Body of pancreas (tissue), 4 donors: Measurements from ENCODE around the gene ATP8A2. TPM values are rescaled to one million over a fixed set of nuclear protein-coding genes. Genes with fewer than 3 reads are reported as not detected.
"Not testable (repeated sequence)": the region's sequence is repeated elsewhere in the genome, so short reads cannot be mapped to it uniquely, and the experiment has no call there.

Source experiments
- ATAC-seq: fragments of 150-250 bp; one replicate; pipeline ENCODE4 v1.9.1; 2016
- DNase-seq, 4 donors: peaks; one replicate each; pipeline ENCODE4 v3.0.0-alpha.2; 2019
- H3K27ac ChIP-seq, 4 donors: fragments of 200-600 bp; sonication (generic); 1 replicate in 3 of 4; 2 replicates in 1 of 4; pipeline versions ENCODE4 v1.5.1 to v1.6.1; 2016 to 2019; ENCODE audit warnings: mild to moderate bottlenecking in 1 of 4, mixed read lengths in 1 of 4, moderate library complexity in 1 of 4
- H3K27me3 ChIP-seq, 2 donors: fragments of 200-600 bp; sonication (generic); one replicate each; pipeline ENCODE4 v1.6.0; 2016; ENCODE audit warnings: mild to moderate bottlenecking in 1 of 2
- H3K36me3 ChIP-seq, 2 donors: fragments of 200-600 bp; sonication (generic); replicated peaks in 1 of 2; 2 replicates each; pipeline ENCODE4 v1.5.1; 2016; ENCODE audit warnings: low read depth in 2 of 2; ENCODE audit not compliant: insufficient read depth in 1 of 2
- H3K4me1 ChIP-seq: fragments of 200-600 bp; sonication (generic); one replicate; pipeline ENCODE4 v1.6.0; 2016
- H3K4me3 ChIP-seq, 2 donors: fragments of 200-600 bp; sonication (generic); 1 replicate in 1 of 2; 2 replicates in 1 of 2; pipeline ENCODE4 v1.5.1; 2016 to 2019
- H3K9me3 ChIP-seq, 3 donors: fragments of 200-600 bp; sonication (generic); 1 replicate in 2 of 3; 2 replicates in 1 of 3; pipeline ENCODE4 v1.5.1; 2016
- POLR2A ChIP-seq, 3 donors: fragments of 450-650 bp; IDR thresholded peaks; one replicate each; pipeline ENCODE4 v1.6.1; 2016; ENCODE audit warnings: antibody characterized with exemption in 3 of 3, mild to moderate bottlenecking in 2 of 3
- WGBS, 2 donors: methylation state at CpG; one replicate each; pipeline ENCODE4 v1.1.5; 2017; 5-methylcytosine and 5-hydroxymethylcytosine counted together
- intact Hi-C: fragments of 100-400 bp; cut with DNase I; formaldehyde crosslinking; loops from one replicate; pipeline ENCODE4 v1.15.1; 2023
- total RNA-seq, 2 donors: library from RNA; depleted of rRNA; stranded (reverse); fragments of >200 nt; gene quantifications; one replicate each; pipeline ENCODE4 v1.1.0, GENCODE V29; 2016
- TF ChIP-seq, protein P1 (sequence below), 7 experiments: fragments of 450-650 bp in 4 of 7; fragments of 200-600 bp in 3 of 7; sonication (generic) in 3 of 7; IDR thresholded peaks; one replicate each; pipeline ENCODE4 v1.5.1; 2016 to 2019; ENCODE audit warnings: antibody characterized with exemption in 7 of 7

The ATP8A2 gene
- total RNA-seq, 2 donors from 2014 or later: under 0.01 TPM; not detected in 1

DNA sequence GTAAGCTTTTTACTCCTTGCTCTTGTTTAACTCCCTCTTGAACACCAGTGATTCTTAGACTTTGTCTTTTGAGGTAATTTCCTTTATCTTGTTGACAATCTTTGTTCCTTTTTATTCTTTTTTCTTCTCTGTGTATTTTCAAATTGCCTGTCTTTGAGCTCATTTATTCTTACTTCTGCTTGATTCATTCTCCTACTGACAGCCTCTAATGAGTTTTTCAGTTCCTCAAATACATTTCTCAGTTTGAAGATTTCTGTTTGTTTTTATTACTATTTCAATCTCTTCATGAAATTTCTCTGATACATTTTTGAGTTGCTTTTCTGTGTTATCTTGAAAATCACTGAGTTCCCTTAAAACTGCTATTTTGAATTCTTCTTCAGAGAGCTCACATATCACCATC, 154.1 kb downstream of the ATP8A2 start:
- no peak for DNase-seq
- H3K4me1 ChIP-seq: no peaks in the 10 kb centered on the region
- no peak for ATAC-seq
- no peaks in the 10 kb centered on the region for H3K27me3 ChIP-seq
- H3K9me3 ChIP-seq: no peaks in the 10 kb centered on the region
- TF ChIP-seq POLR2A (IDR thresholded peaks at IDR 0.05): no peak
- TF ChIP-seq, protein P1, sequence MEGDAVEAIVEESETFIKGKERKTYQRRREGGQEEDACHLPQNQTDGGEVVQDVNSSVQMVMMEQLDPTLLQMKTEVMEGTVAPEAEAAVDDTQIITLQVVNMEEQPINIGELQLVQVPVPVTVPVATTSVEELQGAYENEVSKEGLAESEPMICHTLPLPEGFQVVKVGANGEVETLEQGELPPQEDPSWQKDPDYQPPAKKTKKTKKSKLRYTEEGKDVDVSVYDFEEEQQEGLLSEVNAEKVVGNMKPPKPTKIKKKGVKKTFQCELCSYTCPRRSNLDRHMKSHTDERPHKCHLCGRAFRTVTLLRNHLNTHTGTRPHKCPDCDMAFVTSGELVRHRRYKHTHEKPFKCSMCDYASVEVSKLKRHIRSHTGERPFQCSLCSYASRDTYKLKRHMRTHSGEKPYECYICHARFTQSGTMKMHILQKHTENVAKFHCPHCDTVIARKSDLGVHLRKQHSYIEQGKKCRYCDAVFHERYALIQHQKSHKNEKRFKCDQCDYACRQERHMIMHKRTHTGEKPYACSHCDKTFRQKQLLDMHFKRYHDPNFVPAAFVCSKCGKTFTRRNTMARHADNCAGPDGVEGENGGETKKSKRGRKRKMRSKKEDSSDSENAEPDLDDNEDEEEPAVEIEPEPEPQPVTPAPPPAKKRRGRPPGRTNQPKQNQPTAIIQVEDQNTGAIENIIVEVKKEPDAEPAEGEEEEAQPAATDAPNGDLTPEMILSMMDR (IDR thresholded peaks at IDR 0.05): no peak
- no peaks in the 10 kb centered on the region for H3K36me3 ChIP-seq
- intact Hi-C loops: no loop called here
- no peak overlapping the region for H3K4me3 ChIP-seq
- no peak overlapping the region for H3K27ac ChIP-seq

DNA sequence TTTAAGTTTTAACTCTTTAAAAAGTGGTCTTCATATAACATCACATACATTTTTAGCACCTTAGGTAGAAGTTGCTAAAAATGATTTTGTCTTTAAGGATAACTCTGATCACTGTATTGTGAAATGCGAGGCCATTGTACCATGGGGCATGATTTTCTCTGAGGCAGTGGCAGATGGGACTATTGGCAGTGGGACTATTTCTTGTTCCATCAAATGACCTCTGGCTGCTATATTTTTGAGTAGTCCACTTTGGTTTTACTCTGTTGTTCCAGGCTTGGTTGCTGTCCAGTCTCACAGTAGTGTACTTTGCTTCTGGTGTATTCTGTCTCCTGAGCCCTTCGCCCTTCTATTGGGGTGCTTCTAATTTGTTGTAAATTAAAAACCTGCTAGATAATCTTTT, 156.5 kb downstream of the ATP8A2 start:
- Histone ChIP-seq H3K36me3 (no peaks in the 10 kb centered on the region), H3K9me3 (no peaks in the 10 kb centered on the region), H3K4me3 (no peak overlapping the region), H3K27ac (no peak overlapping the region), H3K27me3 (no peaks in the 10 kb centered on the region), H3K4me1 (no peaks in the 10 kb centered on the region)
- DNase-seq (no peak), ATAC-seq (no peak)
- TF ChIP-seq, protein P1 (IDR thresholded peaks at IDR 0.05): no peak
- no peak for TF ChIP-seq POLR2A (IDR thresholded peaks at IDR 0.05)
- 65 to 88% methylated on average over 2 of the region's 2 CpGs for WGBS, 2 donors
- intact Hi-C loops: no loop called here

DNA sequence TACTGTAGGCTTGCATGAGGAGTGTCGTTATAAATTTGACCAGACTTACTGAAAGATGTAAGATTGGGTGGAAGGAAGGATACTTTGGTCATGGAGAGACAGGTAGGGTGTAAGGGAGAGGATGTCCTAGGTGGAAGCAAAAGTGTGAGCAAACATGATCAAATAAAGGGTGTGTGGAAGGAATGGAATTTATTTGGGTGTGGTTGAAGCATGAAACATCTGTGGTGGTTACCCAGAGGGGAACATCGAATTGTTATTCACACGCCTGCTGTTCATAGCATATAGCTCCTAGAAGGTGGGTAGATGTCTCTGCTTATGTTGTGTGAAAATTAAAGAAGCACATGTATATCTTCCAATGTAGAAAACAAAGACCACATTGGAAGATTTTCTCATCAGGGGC, 157.7 kb downstream of the ATP8A2 start:
- no peak for DNase-seq
- 78 to 83% methylated on average over 3 of the region's 3 CpGs for WGBS, 2 donors
- Histone ChIP-seq H3K9me3 (no peaks in the 10 kb centered on the region), H3K36me3 (no peaks in the 10 kb centered on the region), H3K4me1 (no peaks in the 10 kb centered on the region), H3K4me3 (no peak overlapping the region), H3K27ac (no peak overlapping the region), H3K27me3 (no peaks in the 10 kb centered on the region)
- intact Hi-C loops: no loop called here
- TF ChIP-seq POLR2A (IDR thresholded peaks at IDR 0.05): no peak
- TF ChIP-seq, protein P1 (IDR thresholded peaks at IDR 0.05): no peak
- ATAC-seq: no peak

DNA sequence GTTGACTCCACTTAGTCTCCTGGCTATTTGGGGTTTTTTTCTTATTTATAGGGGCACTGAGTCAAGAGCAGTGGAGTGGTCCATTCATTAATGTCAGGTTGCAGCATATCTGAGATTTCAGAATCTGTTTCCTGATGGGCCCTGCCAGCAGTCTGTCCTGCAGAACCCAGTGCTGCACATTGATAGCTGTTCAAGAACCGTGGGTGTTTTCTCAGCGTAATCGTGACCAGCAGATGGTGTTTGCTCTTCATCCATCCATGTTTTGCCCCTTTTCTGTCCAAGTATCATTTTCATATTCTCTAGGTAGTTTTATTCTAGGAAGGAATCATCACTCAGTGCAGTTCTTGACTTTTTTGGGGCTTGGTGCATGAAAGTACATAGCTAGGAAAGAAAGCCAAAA, 166.5 kb downstream of the ATP8A2 start:
- intact Hi-C loops: no loop called here
- DNase-seq: no peak
- WGBS, 2 donors: 35 to 42% methylated on average over 3 of the region's 3 CpGs
- Histone ChIP-seq H3K27me3 (no peaks in the 10 kb centered on the region), H3K4me1 (no peaks in the 10 kb centered on the region), H3K27ac (no peak overlapping the region), H3K4me3 (no peak overlapping the region), H3K36me3 (no peaks in the 10 kb centered on the region), H3K9me3 (no peaks in the 10 kb centered on the region)
- ATAC-seq: no peak
- TF ChIP-seq POLR2A (IDR thresholded peaks at IDR 0.05): no peak
- TF ChIP-seq, protein P1 (IDR thresholded peaks at IDR 0.05): no peak

DNA sequence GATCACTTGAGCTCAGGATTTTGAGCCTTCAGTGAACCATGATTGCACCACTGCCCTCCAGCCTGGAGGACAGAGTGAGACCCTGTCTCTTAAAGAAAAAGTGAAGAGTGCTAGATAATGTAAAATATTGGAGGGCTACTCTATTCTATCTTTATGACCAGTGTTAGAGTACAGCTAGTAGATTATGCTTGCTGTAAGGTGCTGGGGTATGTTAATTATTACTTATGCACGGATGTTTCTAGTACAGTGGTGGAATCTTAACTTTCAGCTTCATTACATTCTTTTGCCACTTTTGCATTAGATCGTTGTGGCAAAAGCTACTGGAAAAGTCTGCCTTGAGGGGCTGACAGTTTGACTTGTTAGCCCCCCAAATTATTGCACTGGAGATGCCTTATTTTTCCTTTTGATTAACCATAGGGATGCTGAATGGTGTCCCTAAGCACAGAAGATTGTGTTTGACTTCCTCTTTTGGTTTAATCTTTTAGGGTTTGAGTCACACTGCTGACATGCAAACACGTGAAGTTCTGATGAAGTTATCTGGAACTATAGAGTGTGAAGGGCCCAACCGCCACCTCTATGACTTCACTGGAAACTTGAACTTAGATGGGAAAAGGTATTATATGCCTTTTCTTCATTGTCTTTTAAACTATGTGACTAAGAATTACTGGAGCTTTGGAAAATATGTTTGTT, 169.8 kb downstream of the ATP8A2 start:
- no peak for ATAC-seq
- H3K4me3 ChIP-seq: no peak overlapping the region
- no peaks in the 10 kb centered on the region for H3K9me3 ChIP-seq
- no peak overlapping the region for H3K27ac ChIP-seq
- WGBS, 2 donors: 39 to 52% methylated on average over 4 of the region's 4 CpGs
- no peaks in the 10 kb centered on the region for H3K4me1 ChIP-seq
- intact Hi-C loops: no loop called here
- H3K27me3 ChIP-seq: no peaks in the 10 kb centered on the region
- H3K36me3 ChIP-seq: no peaks in the 10 kb centered on the region
- no peak for DNase-seq
- TF ChIP-seq, protein P1 (IDR thresholded peaks at IDR 0.05): no peak
- no peak for TF ChIP-seq POLR2A (IDR thresholded peaks at IDR 0.05)

DNA sequence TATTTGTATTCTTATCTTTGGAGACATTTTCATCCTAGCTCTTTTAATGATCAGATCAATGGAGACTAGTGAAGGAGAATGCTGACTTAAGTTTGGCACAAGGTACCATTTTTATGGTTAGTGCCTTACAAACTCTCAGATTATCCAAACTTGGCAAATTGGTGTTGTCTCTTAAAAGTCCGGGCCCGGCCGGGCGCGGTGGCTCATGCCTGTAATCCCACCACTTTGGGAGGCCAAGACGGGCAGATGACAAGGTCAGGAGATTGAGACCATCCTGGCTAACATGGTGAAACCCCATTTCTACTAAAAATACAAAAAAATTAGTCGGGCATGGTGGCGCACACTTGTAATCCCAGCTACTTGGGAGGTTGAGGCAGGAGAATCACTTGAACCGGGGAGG, 177.2 kb downstream of the ATP8A2 start:
- H3K27me3 ChIP-seq, intact Hi-C loops, H3K4me1 ChIP-seq, H3K27ac ChIP-seq, H3K4me3 ChIP-seq, H3K36me3 ChIP-seq, DNase-seq, ATAC-seq, H3K9me3 ChIP-seq: not testable (repeated sequence)
- WGBS, 2 donors: 89 to 90% methylated on average over 9 of the region's 9 CpGs
